Gastrocnemius medialis (tissue), 4 donors: ENCODE results near the gene OSCP1.

Source experiments
- POLR2A ChIP-seq, 2 donors: fragments of 450-650 bp; IDR thresholded peaks; one replicate each; pipeline ENCODE4 v1.6.1; 2017; ENCODE audit warnings: antibody characterized with exemption in 2 of 2, mild to moderate bottlenecking in 2 of 2, moderate library complexity in 2 of 2
- TF ChIP-seq, protein P1 (sequence below), 5 experiments: fragments of 450-650 bp in 3 of 5; fragments of 200-600 bp in 2 of 5; sonication (generic) in 2 of 5; IDR thresholded peaks in 4 of 5; conservative IDR thresholded peaks in 1 of 5; 1 replicate in 4 of 5; 2 replicates in 1 of 5; pipeline ENCODE4 v1.5.1; 2016 to 2019; ENCODE audit warnings: antibody characterized with exemption in 5 of 5, mild to moderate bottlenecking in 3 of 5, moderate library complexity in 3 of 5

DNA sequence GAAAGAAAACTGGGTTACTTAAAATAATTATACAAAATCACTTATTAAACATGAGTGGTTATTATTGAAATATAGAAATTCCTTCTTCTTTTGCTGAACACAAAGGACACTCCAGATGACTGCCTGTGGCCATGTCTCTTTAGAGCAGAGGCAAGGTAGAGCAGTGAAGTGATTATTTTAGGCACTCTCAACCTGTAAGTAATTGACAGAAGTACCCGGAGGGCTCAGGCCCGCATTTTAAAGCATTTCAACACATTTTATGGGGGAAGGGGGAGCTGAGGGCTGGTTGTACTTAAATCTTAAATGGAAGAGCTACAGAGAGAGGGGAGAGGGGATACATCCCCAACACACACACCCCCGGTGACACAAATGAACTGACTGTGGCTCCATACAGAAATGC, 10.2 kb downstream of the OSCP1 start:
- no peak for TF ChIP-seq POLR2A (IDR thresholded peaks at IDR 0.05)
- TF ChIP-seq, protein P1, sequence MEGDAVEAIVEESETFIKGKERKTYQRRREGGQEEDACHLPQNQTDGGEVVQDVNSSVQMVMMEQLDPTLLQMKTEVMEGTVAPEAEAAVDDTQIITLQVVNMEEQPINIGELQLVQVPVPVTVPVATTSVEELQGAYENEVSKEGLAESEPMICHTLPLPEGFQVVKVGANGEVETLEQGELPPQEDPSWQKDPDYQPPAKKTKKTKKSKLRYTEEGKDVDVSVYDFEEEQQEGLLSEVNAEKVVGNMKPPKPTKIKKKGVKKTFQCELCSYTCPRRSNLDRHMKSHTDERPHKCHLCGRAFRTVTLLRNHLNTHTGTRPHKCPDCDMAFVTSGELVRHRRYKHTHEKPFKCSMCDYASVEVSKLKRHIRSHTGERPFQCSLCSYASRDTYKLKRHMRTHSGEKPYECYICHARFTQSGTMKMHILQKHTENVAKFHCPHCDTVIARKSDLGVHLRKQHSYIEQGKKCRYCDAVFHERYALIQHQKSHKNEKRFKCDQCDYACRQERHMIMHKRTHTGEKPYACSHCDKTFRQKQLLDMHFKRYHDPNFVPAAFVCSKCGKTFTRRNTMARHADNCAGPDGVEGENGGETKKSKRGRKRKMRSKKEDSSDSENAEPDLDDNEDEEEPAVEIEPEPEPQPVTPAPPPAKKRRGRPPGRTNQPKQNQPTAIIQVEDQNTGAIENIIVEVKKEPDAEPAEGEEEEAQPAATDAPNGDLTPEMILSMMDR (IDR thresholded peaks at IDR 0.05 in 4 of 5, conservative IDR thresholded peaks at IDR 0.05 in 1 of 5): no peak
